ENCODE results near the gene TOX4.
"Not testable (repeated sequence)": the region's sequence is repeated elsewhere in the genome, so short reads cannot be mapped to it uniquely, and the experiment has no call there.

The TOX4 gene

DNA sequence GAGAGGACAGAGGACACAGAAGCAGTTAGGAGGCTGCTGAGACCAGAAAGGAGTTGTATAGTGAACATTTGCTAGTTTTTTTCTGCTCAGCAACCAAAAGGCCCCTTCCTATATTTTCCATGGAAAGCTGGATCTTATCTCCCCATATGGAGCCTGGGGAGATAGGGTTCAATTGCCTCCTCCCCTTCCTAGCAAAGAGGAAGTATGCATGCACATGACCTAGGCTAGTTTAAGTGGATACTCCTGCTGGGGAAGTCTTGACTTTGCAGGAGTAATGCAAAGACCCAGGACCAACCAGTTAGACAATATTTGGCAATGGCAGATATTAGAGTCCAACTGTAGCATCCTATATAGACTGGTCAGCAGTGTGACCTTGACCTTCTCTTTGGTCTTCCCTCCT lies 36.1 kb upstream of the TOX4 start:
- Histone ChIP-seq H3K27ac (no peak overlapping the region), H3K27me3 (replicated peaks) (no peaks in the 10 kb centered on the region), H3K36me3 (replicated peaks) (no peaks in the 10 kb centered on the region), H3K4me3 (ENCODE audit: low read depth, low read length) (no peak overlapping the region)
- TF ChIP-seq, protein P1, sequence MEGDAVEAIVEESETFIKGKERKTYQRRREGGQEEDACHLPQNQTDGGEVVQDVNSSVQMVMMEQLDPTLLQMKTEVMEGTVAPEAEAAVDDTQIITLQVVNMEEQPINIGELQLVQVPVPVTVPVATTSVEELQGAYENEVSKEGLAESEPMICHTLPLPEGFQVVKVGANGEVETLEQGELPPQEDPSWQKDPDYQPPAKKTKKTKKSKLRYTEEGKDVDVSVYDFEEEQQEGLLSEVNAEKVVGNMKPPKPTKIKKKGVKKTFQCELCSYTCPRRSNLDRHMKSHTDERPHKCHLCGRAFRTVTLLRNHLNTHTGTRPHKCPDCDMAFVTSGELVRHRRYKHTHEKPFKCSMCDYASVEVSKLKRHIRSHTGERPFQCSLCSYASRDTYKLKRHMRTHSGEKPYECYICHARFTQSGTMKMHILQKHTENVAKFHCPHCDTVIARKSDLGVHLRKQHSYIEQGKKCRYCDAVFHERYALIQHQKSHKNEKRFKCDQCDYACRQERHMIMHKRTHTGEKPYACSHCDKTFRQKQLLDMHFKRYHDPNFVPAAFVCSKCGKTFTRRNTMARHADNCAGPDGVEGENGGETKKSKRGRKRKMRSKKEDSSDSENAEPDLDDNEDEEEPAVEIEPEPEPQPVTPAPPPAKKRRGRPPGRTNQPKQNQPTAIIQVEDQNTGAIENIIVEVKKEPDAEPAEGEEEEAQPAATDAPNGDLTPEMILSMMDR (IDR thresholded peaks at IDR 0.05; ENCODE audit: low read depth, low read length, missing control alignments), result no peak
- DNase-seq, result no peak
- in situ Hi-C loops (cut with HindIII; ENCODE audit: low pct_ligation_motif_present, low sequenced_read_pairs), result no loop called here

- H3K36me3 ChIP-seq (replicated peaks); DNase-seq; H3K27ac ChIP-seq; H3K27me3 ChIP-seq (replicated peaks); H3K4me3 ChIP-seq (ENCODE audit: low read depth, low read length); in situ Hi-C loops (cut with HindIII; ENCODE audit: low pct_ligation_motif_present, low sequenced_read_pairs): not testable (repeated sequence)
Observed at GRCh38 chr14:21442657-21443056, 34.3 kb upstream of the TOX4 start.

GRCh38 chr14:21449899-21450216 lies 27.1 kb upstream of the TOX4 start:
- H3K4me3 ChIP-seq (ENCODE audit: low read depth, low read length), result no peak overlapping the region
- in situ Hi-C loops (cut with HindIII; ENCODE audit: low pct_ligation_motif_present, low sequenced_read_pairs), result no loop called here
- TF ChIP-seq, protein P1 (IDR thresholded peaks at IDR 0.05; ENCODE audit: low read depth, low read length, missing control alignments), result no peak
- no peaks in the 10 kb centered on the region for H3K27me3 ChIP-seq (replicated peaks)
- DNase-seq, result no peak
- no peak overlapping the region for H3K27ac ChIP-seq
- H3K36me3 ChIP-seq (replicated peaks), result no peaks in the 10 kb centered on the region

- in situ Hi-C loops (cut with HindIII; ENCODE audit: low pct_ligation_motif_present, low sequenced_read_pairs), result no loop called here
- Histone ChIP-seq H3K36me3 (replicated peaks) (no peaks in the 10 kb centered on the region), H3K27me3 (replicated peaks) (no peaks in the 10 kb centered on the region), H3K27ac (no peak overlapping the region), H3K4me3 (ENCODE audit: low read depth, low read length) (peak overlapping the region; percentile 95)
- no peak for DNase-seq
- TF ChIP-seq, protein P1 (IDR thresholded peaks at IDR 0.05; ENCODE audit: low read depth, low read length, missing control alignments), result no peak
Observed at GRCh38 chr14:21454843-21455544, 22.0 kb upstream of the TOX4 start.

- peaks cover under 1% of the 10 kb centered on the region for H3K36me3 ChIP-seq (replicated peaks)
- TF ChIP-seq, protein P1 (IDR thresholded peaks at IDR 0.05; ENCODE audit: low read depth, low read length, missing control alignments), result no peak
- H3K27ac ChIP-seq, result peak overlapping the region; percentile 65
- H3K27me3 ChIP-seq (replicated peaks), result no peaks in the 10 kb centered on the region
- in situ Hi-C loops (cut with HindIII; ENCODE audit: low pct_ligation_motif_present, low sequenced_read_pairs), result no loop called here
- DNase-seq, result no peak
- H3K4me3 ChIP-seq (ENCODE audit: low read depth, low read length), result peak overlapping the region; percentile 95
Observed at GRCh38 chr14:21455592-21455911, 21.4 kb upstream of the TOX4 start.

DNA sequence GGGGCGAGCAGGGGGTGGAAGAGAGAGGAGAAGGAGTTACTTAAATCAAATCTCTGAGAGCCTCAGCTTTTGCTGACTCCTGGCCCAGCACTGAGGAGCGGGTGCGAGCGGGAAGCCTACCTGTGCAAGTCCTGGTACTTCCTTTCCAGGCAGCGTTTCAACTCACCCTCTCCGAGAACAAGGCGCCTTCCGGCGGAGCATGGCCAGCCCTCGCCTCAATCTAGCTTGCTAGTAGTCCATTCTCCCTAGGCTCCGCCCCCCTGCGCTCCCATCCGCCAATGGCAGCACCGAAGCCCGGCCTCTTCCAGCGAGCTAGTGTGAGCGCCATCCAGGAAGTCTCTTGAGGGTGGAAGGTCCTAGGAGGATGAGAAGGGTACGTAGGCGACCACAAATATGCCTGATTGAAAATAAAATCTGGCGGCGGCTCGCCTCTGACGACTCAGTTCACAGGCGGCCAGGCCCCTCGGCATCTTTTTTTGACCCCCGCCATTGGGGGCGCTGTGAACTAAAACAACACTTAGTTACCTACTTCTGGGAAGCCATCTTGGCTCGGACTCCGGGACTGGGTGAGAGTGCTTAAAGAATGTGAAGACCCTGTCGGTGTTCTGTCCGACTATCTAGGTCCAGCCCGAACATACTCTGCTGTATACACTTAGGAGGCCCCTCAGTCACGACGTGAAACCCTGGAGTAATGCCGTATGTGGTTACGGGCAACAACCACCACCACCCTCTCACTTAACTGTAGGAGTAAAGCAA lies 20.9 kb upstream of the TOX4 start, which contains the start of gene CHD8:
Gene CHD8 (minus strand): TSS at position 212 of the 756 bp plus-strand sequence. CDS start 24,480 bp downstream, outside the sequence.
- H3K27ac ChIP-seq, result peak within 1 kb of the TSS; percentile 77
- DNase-seq, result peak; percentile 99
- H3K36me3 ChIP-seq (replicated peaks), result peaks cover 6% of the 10 kb centered on the region
- peak within 1 kb of the TSS; percentile 95 for H3K4me3 ChIP-seq (ENCODE audit: low read depth, low read length)
- H3K27me3 ChIP-seq (replicated peaks), result no peaks in the 10 kb centered on the region
- TF ChIP-seq, protein P1 (IDR thresholded peaks at IDR 0.05; ENCODE audit: low read depth, low read length, missing control alignments), result peak; percentile 76
- in situ Hi-C loops (cut with HindIII; ENCODE audit: low pct_ligation_motif_present, low sequenced_read_pairs), result no loop called here

Data from brain microvascular endothelial cell (primary cell).